NCI-H2196 (cell line): ENCODE data around the gene CDC123.
"Not testable (repeated sequence)": the region's sequence is repeated elsewhere in the genome, so short reads cannot be mapped to it uniquely, and the experiment has no call there.

Source experiments
- DNase-seq: peaks from one replicate; lab custom pipeline; 2025; ENCODE audit not compliant: unreplicated experiment; lab: John Stamatoyannopoulos, UW

CDC123 gene

DNA sequence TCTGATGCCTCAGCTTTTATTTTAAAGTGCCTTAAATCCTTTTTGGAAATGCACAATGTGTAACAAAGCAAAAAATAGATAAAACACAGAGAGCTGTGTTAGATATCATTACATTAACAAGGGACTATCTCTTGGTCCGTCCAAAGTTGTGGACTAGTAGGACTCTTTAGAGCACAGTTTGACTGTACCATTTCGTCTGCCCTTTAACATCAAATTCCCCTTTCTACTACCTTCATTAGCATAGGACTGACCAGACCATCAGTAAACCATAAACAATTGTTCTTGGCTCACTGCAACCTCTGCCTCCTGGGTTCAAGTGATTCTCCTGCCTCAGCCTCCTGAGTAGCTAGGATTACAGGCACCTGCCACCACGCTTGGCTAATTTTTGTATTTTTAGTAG is 101.8 kb downstream of the CDC123 start:
- not testable (repeated sequence) for DNase-seq

GRCh38 chr10:12299222-12299965 is 103.4 kb downstream of the CDC123 start:
- DNase-seq: peak; percentile 31
